Mesenchymal stem cell (in vitro differentiated cells and primary cell): Measurements from ENCODE around the gene TASL. TPM values are rescaled to one million over a fixed set of nuclear protein-coding genes. Genes with fewer than 3 reads are reported as not detected.
A peak's percentile ranks its signal among the peaks of the same experiment; 100 is the strongest.

ENCODE experiments used
- DNase-seq: peaks from one replicate; pipeline ENCODE4 v3.0.0-alpha.2; 2013
- H2AFZ ChIP-seq: one replicate; pipeline ENCODE4 v1.6.1; 2013; ENCODE audit warnings: low read depth, mild to moderate bottlenecking, control low read depth, inconsistent platforms, low read length, moderate library complexity
- H2AK5ac ChIP-seq: 2 replicates; pipeline ENCODE4 v1.6.1; 2013; ENCODE audit warnings: low read length, moderate library complexity, mild to moderate bottlenecking, inconsistent platforms; ENCODE audit not compliant: severe bottlenecking
- H2BK120ac ChIP-seq: one replicate; pipeline ENCODE4 v1.6.1; 2013; ENCODE audit warnings: low read depth, mild to moderate bottlenecking, inconsistent platforms, low read length, moderate library complexity
- H2BK12ac ChIP-seq, 2 experiments: one replicate each; pipeline ENCODE4 v1.6.1; 2013; ENCODE audit warnings: inconsistent platforms in 2 of 2, low read length in 2 of 2, mild to moderate bottlenecking in 2 of 2, moderate library complexity in 2 of 2, control low read depth in 1 of 2
- H2BK15ac ChIP-seq: one replicate; pipeline ENCODE4 v1.6.1; 2013; ENCODE audit warnings: mild to moderate bottlenecking, low read depth, inconsistent platforms; ENCODE audit not compliant: poor library complexity, severe bottlenecking
- H2BK5ac ChIP-seq: 2 replicates; pipeline ENCODE4 v1.6.1; 2013; ENCODE audit warnings: low read depth, mild to moderate bottlenecking, low read length, control low read depth, inconsistent platforms; ENCODE audit not compliant: poor library complexity, severe bottlenecking
- H3K14ac ChIP-seq, 2 experiments: one replicate each; pipeline ENCODE4 v1.6.1; 2013; ENCODE audit warnings: inconsistent platforms in 2 of 2, low read length in 2 of 2, control low read depth in 1 of 2, mild to moderate bottlenecking in 1 of 2, moderate library complexity in 1 of 2
- H3K18ac ChIP-seq, 2 experiments: one replicate each; pipeline ENCODE4 v1.6.1; 2013; ENCODE audit warnings: inconsistent platforms in 2 of 2, low read length in 2 of 2, control low read depth in 1 of 2, low read depth in 1 of 2, mild to moderate bottlenecking in 1 of 2
- H3K23ac ChIP-seq, 2 experiments: one replicate each; pipeline ENCODE4 v1.6.1; 2013; ENCODE audit warnings: inconsistent platforms in 2 of 2, low read length in 2 of 2, mild to moderate bottlenecking in 2 of 2, moderate library complexity in 2 of 2, control low read depth in 1 of 2
- H3K27ac ChIP-seq: 2 replicates; pipeline ENCODE4 v1.5.1; 2013; ENCODE audit warnings: mild to moderate bottlenecking, moderate library complexity, low read length, control low read depth, inconsistent platforms; ENCODE audit not compliant: poor library complexity, severe bottlenecking
- H3K27me3 ChIP-seq, 2 experiments: 2 replicates each; pipeline versions ENCODE4 v1.6.1 to v1.7.0; 2013; ENCODE audit warnings: low read length in 2 of 2, mild to moderate bottlenecking in 2 of 2, moderate library complexity in 2 of 2, control low read depth in 1 of 2, inconsistent platforms in 1 of 2; ENCODE audit not compliant: control insufficient read depth in 1 of 2, insufficient read depth in 1 of 2
- H3K36me3 ChIP-seq, 2 experiments: 2 replicates each; pipeline versions ENCODE4 v1.6.1 to v1.7.0; 2013; ENCODE audit warnings: low read length in 2 of 2, control low read depth in 1 of 2, inconsistent platforms in 1 of 2, low read depth in 1 of 2, mild to moderate bottlenecking in 1 of 2; ENCODE audit not compliant: insufficient read depth in 2 of 2, control insufficient read depth in 1 of 2
- H3K4ac ChIP-seq, 2 experiments: one replicate each; pipeline ENCODE4 v1.6.1; 2013; ENCODE audit warnings: inconsistent platforms in 2 of 2, low read length in 2 of 2, mild to moderate bottlenecking in 2 of 2, moderate library complexity in 2 of 2, control low read depth in 1 of 2, low read depth in 1 of 2
- H3K4me1 ChIP-seq: 2 replicates; pipeline ENCODE4 v1.6.1; 2013; ENCODE audit warnings: low read depth, low read length, control low read depth; ENCODE audit not compliant: control insufficient read depth, insufficient read depth
- H3K4me2 ChIP-seq: 2 replicates; pipeline ENCODE4 v1.6.1; 2013; ENCODE audit warnings: low read length, mild to moderate bottlenecking, inconsistent platforms; ENCODE audit not compliant: poor library complexity, severe bottlenecking
- H3K4me3 ChIP-seq, 2 experiments: 2 replicates each; pipeline versions ENCODE4 v1.5.1 to v1.7.0; 2013; ENCODE audit warnings: low read length in 2 of 2, mild to moderate bottlenecking in 2 of 2, control low read depth in 1 of 2, low read depth in 1 of 2; ENCODE audit not compliant: insufficient read depth in 1 of 2
- H3K79me1 ChIP-seq: replicated peaks from 2 replicates; pipeline ENCODE4 v1.6.1; 2013; ENCODE audit warnings: mild to moderate bottlenecking, control low read depth, low read length, inconsistent platforms; ENCODE audit not compliant: poor library complexity, severe bottlenecking
- H3K9ac ChIP-seq: 2 replicates; pipeline ENCODE4 v1.7.0; 2013; ENCODE audit warnings: mild to moderate bottlenecking, low read length, moderate library complexity
- H3K9me3 ChIP-seq: 2 replicates; pipeline ENCODE4 v1.7.0; 2013; ENCODE audit warnings: mild to moderate bottlenecking, low read length; ENCODE audit not compliant: control insufficient read depth
- H4K8ac ChIP-seq: one replicate; pipeline ENCODE4 v1.6.1; 2013; ENCODE audit warnings: inconsistent platforms, mild to moderate bottlenecking, low read length, moderate library complexity
- H4K91ac ChIP-seq: one replicate; pipeline ENCODE4 v1.6.1; 2013; ENCODE audit warnings: mild to moderate bottlenecking, low read length, inconsistent platforms
- WGBS: methylation state at CpG from one replicate; pipeline ENCODE4 v1.1.7; 2013; ENCODE audit warnings: mixed read lengths; 5-methylcytosine and 5-hydroxymethylcytosine counted together
- small RNA-seq: library from polyadenylated mRNA; stranded (forward); fragments of <200 nt; extraction: miRNeasy Mini kit (QIAGEN cat#:217004); gene quantifications from one replicate; pipeline ENCODE3, GENCODE V24; 2013; ENCODE audit warnings: low read depth

The TASL gene

GRCh38 chrX:30525732-30526131 lies 51.8 kb downstream of the TASL start:
- no CpG with 5 or more reads among the region's 4 CpGs for WGBS
- Histone ChIP-seq H3K18ac (no peak overlapping the region), H4K91ac (no peak overlapping the region), H2BK15ac (no peak overlapping the region), H3K4me2 (no peak overlapping the region), H3K4ac (no peak overlapping the region), H3K9ac (no peak overlapping the region), H2BK12ac (no peak overlapping the region), H3K9me3 (no peaks in the 10 kb centered on the region), H2AK5ac (no peak overlapping the region), H2BK5ac (no peak overlapping the region), H3K14ac (no peak overlapping the region), H3K79me1 (no peaks in the 10 kb centered on the region), H3K23ac (no peak overlapping the region), H2AFZ (no peak overlapping the region), H3K27ac (no peak overlapping the region), H4K8ac (no peak overlapping the region), H3K27me3 (no peaks in the 10 kb centered on the region), H3K4me3 (no peak overlapping the region), H2BK120ac (no peak overlapping the region), H3K36me3 (no peaks in the 10 kb centered on the region), H3K4me1 (no peaks in the 10 kb centered on the region)
- DNase-seq, result no peak

- peak; percentile 6 for DNase-seq
- Histone ChIP-seq H3K14ac (no peak overlapping the region), H3K36me3 (no peaks in the 10 kb centered on the region), H3K4me1 (no peaks in the 10 kb centered on the region), H3K18ac (no peak overlapping the region), H3K23ac (no peak overlapping the region), H2AK5ac (no peak overlapping the region), H3K4me2 (no peak overlapping the region), H3K79me1 (no peaks in the 10 kb centered on the region), H3K9ac (no peak overlapping the region), H3K27ac (no peak overlapping the region), H3K27me3 (no peaks in the 10 kb centered on the region), H2AFZ (no peak overlapping the region), H4K91ac (no peak overlapping the region), H2BK120ac (no peak overlapping the region), H2BK5ac (no peak overlapping the region), H3K9me3 (no peaks in the 10 kb centered on the region), H3K4me3 (no peak overlapping the region), H2BK12ac (no peak overlapping the region), H4K8ac (no peak overlapping the region), H3K4ac (no peak overlapping the region), H2BK15ac (no peak overlapping the region)
- WGBS, result 83% methylated on average over 3 of the region's 4 CpGs
These were observed 56.0 kb downstream of the TASL start for GRCh38 chrX:30521440-30522182.

DNA sequence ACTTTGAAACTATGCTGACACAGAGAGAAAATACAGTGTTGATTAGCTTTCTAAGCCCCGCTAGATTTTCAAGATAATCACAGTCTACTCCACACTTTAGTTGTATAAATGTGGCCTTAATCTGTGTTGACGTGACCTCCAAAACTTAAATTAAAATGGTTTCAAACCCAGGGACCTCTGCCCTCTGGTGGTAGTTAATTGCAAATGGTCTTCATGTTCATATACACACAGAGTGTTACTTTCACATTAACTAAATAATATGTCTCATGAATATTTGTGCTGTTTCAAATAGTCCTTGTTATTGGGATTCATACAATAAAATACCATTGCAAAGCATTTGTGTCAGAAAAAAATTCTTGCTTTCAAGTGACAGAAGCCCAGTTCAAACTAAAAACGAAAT lies 64.3 kb downstream of the TASL start:
- no peaks in the 10 kb centered on the region for H3K4me1 ChIP-seq
- H3K23ac ChIP-seq, result no peak overlapping the region
- no peak overlapping the region for H4K91ac ChIP-seq
- H2BK15ac ChIP-seq, result no peak overlapping the region
- no peaks in the 10 kb centered on the region for H3K36me3 ChIP-seq
- peak; percentile 20 for DNase-seq
- no peak overlapping the region for H2BK5ac ChIP-seq
- no peak overlapping the region for H3K9ac ChIP-seq
- H2BK12ac ChIP-seq, result no peak overlapping the region
- no peak overlapping the region for H3K18ac ChIP-seq
- H2BK120ac ChIP-seq, result no peak overlapping the region
- no peaks in the 10 kb centered on the region for H3K79me1 ChIP-seq
- no peak overlapping the region for H3K4me2 ChIP-seq
- no peak overlapping the region for H3K27ac ChIP-seq
- H3K27me3 ChIP-seq, result no peaks in the 10 kb centered on the region
- no peak overlapping the region for H2AK5ac ChIP-seq
- H3K14ac ChIP-seq, result no peak overlapping the region
- no peak overlapping the region for H3K4me3 ChIP-seq
- H3K9me3 ChIP-seq, result no peaks in the 10 kb centered on the region
- no CpG with 5 or more reads among the region's 3 CpGs for WGBS
- H2AFZ ChIP-seq, result no peak overlapping the region
- no peak overlapping the region for H4K8ac ChIP-seq
- no peak overlapping the region for H3K4ac ChIP-seq

Small RNAs within 50 kb of the gene (small RNA-seq; reads per million reads assigned to genes)
- gene CKS1BP6, result not detected
